Activated CD4-positive, alpha-beta T cell treated with anti-CD3 and anti-CD28 coated beads, Interleukin-2, Interleukin-4, amounts not matched to agents 100 ng/mL and 50 ng/mL, durations not matched to agents 16 hours and 8 hours (primary cell): ENCODE results near the gene EFNA5.

ENCODE experiments used
- DNase-seq: peaks from one replicate; pipeline ENCODE4 v3.0.0-alpha.2; 2020; ENCODE audit warnings: low spot score

EFNA5 gene

DNA sequence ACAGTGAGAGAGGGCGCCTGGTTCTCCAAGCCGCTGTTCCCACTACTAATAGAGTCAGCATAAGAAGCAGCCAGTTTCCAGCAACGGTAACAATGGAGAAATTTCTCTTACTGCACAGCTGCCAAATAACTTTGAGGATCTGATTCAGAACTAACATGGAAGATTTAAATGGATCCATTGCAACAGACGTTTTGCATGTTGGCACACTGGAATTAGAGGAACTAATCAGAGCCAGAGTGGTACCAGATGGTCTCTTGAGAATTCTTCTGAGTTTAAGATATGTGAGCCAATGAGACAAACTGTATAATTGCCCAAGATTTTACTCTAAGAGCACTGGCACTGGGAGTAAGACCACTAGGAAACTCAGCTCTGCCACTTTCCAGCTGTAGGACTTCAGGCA is 186.5 kb downstream of the EFNA5 start:
- DNase-seq = no peak

DNA sequence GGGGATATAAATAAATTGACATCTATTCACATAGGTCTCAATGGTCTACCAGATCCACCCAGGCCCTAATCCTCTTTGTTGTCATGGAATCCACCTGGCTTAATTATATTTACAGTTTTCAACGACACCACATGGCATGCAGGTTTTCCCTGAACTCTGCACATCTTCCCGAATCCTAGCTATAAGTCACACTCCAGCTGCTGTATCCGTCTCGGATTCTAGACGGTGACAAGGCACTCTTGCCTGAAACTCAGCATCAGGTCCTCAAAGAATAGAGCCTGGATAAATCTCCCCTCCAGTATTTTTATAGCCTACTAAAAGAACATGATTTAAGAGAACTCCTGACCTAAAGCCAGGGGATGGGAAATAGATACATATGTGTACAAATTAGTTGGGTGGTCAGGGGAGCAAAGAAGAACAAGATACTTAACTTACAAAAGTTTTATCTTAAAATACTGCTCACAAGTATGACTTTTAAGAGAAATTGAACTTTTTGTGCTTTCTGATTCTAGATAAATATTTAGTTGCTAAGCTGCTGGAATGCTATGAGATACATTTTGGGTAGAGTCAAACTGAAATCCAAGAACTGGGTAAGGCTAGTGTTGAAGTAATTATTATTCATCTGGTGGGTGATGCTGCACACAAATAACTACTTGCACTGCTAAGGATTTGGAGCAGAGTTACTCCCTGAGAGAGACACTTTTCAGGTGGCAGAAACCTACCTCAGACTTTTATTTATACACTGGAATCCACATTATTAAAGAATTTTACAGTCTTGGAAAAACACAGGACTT is 187.3 kb downstream of the EFNA5 start:
- peak; percentile 9 for DNase-seq

DNA sequence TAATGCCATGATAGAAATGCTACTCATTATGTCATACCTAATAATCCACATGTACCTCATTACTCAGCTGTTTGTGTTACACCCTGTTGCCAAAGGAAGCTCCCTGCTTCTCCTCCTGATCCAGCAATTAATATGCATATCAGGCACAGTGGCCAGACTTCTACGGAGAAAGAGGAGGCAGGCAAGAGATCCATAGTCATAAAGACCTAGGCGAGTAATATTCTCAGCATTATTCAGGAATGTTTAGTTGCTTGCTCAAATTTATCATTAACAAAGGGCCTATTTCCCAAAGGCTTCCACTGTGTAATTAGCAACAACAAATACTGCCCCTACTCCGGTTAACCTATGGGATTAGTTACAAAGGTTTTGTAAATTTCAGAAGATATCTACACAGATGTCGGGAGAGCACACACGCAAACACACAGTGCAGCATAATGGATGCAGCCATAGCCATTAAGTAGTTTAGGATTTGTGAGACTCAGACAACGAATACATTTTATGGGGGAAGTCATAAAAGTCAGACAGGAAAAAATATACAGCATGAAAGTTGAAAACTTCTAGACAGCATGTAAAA is 192.6 kb downstream of the EFNA5 start:
- no peak for DNase-seq

DNA sequence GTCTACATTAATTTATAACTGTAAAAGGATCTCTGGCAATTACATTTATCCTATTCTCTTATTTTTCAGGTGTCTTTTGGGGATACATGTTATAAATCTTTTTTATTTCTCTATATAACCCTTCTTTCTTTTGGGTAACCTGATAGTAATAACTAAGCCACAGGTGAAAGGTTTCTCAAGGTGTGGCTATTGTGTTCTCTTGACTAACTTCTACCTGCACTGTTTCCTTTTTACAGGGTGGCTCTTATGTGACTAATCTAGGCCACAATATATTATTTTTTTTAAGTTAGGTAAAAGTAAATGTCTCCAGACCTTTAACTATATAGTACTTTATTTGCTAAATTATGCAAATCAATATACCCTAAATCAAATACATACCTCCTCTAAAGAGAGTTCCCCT is 193.2 kb downstream of the EFNA5 start:
- no peak for DNase-seq

DNA sequence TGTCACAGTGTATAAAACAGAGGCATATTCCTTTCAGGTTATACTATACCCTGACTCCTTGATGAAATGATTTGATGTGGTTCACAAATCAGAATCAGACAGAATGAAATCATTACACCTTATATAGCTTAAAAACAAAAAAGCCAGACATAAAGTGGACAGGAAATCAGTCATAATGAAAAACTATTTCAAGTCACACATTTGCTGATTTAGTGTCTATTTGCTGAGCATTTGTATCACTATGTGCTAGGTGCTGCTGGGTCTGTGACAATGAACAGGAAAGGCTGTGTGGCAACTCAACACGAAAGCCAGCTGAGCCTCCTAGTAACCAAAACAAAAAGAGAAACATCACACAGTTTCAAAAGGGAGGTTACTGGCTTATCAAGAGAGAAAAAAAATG is 194.0 kb downstream of the EFNA5 start:
- DNase-seq = peak; percentile 83

DNA sequence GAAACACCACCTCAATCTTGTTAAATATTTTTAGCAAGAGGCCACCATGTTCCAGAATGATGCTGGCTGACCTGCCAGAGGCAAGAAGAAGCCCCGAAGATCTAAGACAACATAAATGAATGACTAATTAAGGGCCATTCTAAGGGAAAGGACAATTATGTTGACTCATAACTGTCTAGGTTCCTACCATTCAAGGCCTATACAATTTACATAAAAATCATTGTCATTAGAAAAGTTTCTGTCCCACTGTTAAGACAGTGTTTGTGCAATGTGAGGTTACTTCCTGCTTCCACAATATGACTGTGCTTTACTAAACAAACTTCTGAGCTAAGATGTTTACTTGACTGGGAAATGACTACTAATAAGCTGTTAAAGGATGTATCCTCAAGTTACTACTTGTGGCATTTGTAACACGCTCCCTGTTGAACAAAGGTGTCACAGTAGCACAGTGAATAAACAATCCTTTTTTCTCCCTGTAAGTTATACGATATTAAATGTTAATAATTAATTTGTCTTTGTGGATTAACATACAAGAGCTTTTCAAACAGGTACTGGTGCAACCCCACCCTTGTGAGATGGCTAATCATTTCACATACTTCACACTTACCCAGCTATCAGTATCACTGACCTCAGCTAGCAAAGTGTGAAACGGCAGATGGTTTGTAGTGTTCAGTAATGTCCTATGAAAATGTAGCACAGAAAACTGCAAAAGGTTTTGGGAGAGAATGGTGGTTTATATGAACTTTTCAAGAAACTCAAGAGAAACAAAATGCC is 195.8 kb downstream of the EFNA5 start:
- DNase-seq = peak; percentile 12

DNA sequence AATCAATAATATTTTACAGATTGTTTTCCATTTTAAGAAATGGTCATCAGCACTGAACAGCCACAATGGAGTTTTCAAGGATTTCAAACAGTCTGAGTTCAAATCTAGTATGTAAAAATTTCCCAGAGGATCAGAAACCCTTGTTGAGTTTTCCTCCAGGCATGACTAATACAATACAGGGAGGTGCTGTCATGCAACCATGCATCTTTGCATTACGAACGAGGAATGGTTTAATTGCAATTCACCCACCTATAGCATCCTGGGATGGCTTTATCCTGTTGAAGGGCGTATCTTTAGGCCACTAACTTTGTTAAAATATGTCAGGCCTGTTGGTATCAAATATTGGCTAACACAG is 196.4 kb downstream of the EFNA5 start:
- no peak for DNase-seq

DNA sequence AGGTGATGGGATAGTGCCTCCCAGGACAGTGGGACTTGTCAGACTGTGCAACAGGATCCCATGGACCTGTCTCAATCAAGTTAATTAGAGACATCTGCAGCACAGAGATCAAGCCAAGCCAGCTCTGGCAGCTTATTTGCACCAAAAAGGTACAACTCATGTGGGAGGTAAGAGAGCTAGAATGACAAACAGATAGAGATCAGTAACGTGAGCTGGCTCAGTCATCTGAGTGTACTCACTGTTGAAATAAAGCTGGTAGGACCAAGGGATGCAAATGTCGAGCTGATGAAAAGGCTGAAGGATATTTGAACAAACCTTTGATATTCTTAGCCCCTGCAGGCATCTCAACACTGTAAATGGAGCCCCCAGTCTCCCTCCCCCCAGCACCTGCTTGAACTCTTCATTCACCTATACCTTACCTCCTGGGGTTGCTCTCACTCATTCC is 198.1 kb downstream of the EFNA5 start:
- no peak for DNase-seq

DNA sequence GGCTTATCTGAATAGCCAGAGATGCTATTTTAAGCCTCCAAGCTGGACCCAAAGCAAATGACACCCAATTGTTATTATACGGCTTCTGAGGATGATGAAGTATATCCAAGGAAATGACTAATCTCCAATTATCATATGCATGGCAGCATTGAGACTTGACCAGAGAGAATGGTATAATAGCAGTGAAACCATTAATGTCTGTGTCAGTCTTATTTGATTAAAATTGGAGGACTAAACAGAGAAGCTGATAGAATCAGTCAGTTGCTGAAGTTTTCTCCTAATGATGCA is 200.5 kb downstream of the EFNA5 start:
- no peak for DNase-seq

DNA sequence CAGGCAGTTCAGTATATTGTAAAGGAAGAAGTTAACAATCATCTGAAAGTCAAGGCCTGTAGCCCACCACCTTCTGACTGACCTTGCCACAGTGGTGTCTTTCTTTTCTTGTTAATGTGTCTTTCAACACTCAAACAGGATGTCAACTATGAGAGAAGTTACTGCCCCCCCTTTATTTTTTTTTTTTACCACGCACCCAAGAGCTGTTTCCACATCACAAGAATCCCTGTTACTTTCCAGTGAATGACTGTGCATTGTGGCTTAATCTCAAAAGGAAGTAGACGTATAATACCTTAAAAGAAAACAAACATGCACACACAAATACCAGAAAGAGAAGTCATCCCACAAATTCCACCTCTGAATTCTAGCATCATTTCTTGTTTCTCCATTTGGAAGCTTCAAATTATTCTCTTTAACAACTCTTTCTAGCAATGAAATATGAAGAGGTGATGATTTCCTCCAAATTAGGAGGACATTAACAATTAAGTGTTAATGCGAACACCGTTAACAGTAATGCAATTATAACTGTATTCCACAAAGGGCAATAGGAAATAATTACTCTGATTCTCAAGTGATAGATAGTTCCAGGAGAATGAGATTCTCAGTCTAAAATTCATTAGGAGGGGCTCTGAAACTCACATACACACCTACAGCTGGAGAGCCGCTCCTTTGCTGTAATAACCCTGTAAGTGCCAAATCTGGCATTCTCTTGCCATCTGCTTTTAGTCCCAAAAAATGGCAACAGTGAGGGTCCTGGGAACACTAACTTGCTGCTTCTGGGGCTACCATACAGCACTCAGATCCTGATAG is 201.0 kb downstream of the EFNA5 start:
- no peak for DNase-seq

DNA sequence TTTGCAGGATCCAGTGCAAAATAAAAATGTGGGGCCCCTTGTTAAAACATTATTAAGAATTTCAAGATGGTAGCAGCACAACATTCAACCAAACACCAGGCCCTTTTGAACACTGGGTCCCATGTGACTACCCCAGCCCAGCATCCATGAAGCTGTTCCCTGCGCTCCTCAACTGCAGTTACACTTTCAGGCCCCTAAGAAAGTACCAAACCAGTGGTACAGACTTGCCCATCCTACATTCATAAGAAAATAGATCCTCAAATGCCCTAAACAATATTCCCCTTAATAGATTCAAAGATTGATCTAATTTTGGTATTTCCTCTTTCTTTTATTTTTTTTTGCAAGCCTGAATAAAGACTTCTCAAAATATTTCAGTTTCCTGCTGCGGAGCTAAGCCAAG is 201.7 kb downstream of the EFNA5 start:
- no peak for DNase-seq

DNA sequence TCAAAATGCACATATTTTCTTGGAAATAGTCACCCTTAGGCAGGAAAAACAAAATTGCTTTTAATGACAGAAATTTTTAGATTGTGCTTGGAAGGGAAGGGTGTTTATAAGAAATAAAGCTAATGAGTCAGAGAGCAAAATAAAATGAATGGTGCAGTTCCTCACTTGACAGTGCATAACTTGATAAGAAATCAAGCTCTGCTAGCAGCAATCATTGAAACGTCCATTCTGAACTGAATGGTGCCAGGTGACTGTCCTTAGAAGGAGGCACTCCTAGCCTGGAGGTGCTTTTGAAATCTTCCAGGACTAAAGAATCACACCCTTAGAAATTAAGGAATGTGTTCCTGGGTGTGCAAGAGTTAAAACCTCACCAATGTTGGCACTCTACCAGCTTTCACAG is 202.5 kb downstream of the EFNA5 start:
- DNase-seq = no peak

DNA sequence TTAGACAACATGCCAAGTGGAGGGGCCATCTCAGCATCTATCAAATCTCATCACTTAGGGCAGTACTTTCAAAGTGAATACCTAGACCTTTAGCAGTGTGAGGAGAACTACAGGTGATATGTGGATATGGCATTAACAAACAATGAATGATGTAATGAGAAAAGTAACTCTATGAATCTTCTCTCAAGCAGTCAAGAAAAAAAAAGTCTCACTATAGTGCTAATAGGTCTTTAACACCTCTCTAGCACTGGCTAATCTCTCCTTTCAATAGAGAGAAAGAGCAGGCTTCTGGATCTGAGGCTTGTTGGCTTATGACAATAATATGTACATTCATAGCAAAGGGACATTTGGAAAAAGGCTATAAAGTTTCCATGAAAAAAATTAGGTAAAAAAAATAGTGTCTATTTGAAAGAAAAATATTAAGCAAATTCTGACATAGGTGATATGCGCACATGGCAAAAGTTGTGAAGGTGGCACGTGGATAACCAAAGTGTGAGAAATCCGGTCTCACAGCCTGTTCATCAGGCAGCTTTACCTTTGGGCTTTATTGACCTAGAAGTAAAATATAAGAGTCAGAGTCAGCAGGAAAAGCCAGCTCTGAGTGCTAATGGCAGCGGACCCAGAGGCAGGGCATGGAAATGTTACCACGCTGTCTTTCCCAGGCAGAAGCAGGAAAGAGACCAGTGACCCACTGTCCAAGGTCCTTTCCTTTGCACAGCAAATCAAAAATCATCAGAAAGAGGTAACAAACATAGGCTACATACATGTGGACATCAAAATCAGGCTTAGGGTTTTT is 203.4 kb downstream of the EFNA5 start:
- DNase-seq = no peak

DNA sequence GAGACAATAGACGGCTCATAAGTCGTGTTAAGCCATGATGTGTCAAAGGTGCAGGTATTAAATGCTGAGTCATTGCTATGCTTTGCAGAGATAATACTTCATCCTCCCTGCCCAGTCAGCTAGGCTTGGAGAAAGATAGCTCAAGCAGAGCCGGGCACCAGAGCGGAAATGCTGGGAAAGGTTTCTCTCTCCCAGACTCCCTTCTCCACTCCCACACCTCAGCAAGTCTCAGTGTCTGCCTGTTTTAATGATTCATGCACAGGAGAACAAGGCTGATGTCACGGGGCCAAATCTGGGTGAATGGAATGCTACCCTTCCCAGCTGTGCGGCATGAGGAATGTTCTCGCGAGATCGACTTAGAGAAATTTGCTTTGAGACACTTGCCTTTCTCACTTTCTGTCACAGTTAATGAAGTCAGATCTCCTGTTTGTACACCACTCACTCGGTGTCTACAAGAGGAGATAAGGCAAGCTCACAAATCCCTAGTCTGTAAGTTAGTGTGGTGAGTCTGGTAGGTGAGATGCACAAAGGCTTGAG is 204.4 kb downstream of the EFNA5 start:
- DNase-seq = no peak

DNA sequence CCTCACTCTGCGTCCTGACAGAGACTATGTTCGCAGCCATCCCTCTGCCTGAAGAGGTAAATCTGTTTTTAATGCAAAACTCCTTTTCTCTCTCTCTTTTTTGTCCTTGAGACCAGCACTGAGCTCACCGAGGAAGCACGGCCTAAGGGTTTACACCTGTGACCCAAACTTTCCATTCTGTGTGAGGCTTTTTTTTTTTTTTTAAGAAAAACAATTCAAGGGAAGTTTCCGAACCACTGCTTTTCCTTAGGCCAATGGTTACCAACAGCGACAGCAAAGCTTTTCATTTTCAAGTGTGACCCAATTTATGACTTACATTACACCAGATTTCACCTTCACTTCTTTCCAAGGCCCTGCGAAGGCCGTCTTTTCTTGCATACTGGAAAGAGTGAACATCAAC is 205.9 kb downstream of the EFNA5 start:
- DNase-seq = no peak

DNA sequence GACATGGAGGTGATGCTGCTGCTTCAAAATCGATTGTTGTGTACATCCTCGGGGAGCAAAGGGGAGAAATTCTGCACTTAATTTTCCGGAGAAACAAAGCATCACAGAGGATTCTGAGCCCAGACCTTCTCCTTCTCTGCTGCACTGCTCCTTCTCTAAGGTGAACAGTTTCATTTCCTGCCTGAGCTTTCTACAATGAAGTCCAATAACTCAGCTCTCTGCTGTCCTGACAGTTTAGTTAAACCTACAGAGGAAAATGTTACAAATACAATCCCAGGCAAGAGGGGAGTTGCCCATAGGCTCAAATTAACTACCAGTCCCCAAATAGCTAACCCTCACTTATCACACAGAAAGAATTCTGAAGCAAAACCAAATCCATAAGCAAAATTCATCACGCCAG is 206.3 kb downstream of the EFNA5 start:
- DNase-seq = no peak

DNA sequence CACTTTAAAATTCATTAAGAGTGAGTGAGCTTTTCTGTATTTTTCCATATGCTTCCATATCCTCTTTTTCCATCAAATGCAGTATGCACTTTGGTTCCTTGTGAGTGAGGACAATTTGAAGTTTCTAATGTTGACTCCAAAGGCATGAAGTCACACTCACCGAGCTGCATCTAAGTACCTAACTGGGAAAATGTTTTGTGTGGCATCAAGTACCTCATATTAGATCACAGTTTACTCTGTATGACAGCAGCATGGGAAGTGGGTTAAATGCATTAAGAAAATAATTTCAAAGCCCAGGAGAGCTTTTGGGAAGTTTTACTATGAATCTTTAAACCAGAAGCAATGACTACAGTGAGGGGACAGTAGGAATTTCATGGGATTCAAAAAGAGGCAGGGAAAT is 207.0 kb downstream of the EFNA5 start:
- DNase-seq = no peak

DNA sequence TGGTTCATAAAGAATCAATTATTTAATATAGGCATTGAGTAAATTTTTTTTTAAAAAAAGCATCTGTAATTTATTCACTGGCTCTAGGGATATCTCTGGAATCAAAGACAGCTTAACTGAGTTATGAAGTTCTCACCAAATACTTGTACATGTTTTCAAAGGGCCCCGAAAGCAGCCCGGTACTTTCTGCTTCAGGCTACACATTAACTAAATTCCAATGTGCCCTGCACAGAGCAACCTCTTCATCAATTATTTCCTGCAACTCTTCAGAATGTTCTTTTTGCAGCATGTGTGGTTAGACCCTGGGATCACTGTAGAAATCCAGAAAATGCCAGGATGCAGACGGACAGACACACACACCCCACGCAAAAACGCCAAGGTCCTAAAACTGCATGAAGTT is 209.0 kb downstream of the EFNA5 start:
- DNase-seq = no peak

DNA sequence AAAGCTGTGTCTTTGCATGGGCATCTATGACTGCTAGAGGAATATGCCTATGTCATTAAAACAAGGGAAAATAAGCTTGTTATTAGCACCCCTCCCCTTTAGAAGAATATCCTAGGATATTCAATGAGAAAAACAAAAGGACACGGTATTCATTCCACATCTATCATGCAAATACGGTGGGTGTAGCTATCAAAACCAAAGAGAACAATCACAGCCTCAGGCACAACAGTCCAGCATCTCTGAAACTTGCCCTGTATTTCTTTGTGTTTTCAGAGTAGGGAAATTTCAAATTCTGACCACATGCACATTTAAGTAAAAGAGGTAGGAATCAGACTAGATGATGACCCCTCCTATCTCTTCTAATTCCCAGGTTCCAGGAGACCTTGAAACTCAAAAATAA is 209.9 kb downstream of the EFNA5 start:
- no peak for DNase-seq

DNA sequence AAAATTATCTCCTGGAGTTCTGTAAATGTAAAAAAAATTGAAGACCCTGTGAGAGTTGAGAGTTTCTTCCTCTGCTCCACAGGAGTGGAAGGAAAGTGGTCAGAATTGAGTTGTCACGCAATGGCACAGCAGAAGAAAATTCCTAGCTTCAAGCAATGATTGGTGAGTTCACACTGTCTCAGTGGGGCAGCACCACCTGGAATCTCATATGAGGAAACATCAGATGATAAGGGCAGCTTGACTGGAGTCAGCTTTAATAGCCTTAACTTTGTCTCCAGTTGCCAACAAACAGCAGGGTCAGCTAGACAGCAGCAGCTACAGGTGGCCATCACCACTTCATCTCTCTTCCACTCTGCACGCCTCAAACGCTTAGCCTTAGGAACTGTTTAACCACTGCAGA is 211.1 kb downstream of the EFNA5 start:
- no peak for DNase-seq

DNA sequence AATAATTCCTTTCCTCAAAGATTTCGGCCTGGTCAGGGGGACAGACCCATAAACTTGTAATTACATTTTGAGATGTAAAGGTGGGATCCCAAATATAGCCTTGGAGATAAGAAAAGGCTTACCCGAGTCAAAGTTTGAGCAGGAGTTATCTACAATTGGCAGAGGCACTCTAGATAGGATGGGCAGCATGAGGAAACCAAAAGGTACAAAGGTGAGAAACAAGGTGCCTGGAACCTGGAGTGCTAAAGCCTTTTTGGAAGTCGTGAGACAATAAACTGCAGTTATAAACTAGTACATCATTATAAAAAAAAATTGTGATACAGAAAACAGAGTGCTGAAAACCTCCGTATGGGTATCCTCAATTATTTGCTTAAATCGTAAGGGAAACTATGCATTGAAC is 212.4 kb downstream of the EFNA5 start:
- DNase-seq = no peak

DNA sequence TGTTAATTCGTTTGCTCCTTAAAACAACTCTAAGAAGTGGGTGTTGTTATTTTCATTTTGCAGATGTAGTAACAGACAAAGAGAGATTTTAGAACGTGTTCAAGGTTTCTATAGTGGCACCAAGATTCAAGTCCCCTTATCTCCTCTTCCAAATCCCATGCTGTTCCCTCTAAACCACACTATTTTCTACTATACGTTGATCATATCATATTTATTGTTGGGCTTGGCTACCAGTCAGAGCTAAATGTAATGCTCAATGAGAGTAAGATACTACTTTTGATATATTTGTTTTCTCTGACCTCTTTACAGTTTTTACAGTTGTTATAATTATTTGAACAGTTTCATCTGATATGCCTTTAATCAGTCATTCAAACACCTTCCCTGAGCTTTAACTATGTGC is 212.9 kb downstream of the EFNA5 start:
- DNase-seq = no peak
